DMS114 treated with DMSO at 0.1 percent for 48 hours (cell line): ENCODE results near the gene KBTBD4.
"Not testable (repeated sequence)": the region's sequence is repeated elsewhere in the genome, so short reads cannot be mapped to it uniquely, and the experiment has no call there.

Source experiments
- DNase-seq: peaks from one replicate; lab custom pipeline; 2025; ENCODE audit not compliant: unreplicated experiment; lab: John Stamatoyannopoulos, UW

Gene KBTBD4

GRCh38 chr11:47527186-47527585 is 51.6 kb downstream of the KBTBD4 start:
- no peak for DNase-seq

- DNase-seq = not testable (repeated sequence)
Observed at GRCh38 chr11:47526032-47526431, 52.7 kb downstream of the KBTBD4 start.

- no peak for DNase-seq
Observed at GRCh38 chr11:47524291-47524874, 54.4 kb downstream of the KBTBD4 start.

- no peak for DNase-seq
Observed at GRCh38 chr11:47523490-47524225, 55.1 kb downstream of the KBTBD4 start.
